Measurements from ENCODE around the gene NOXRED1. TPM values are rescaled to one million over a fixed set of nuclear protein-coding genes. Genes with fewer than 3 reads are reported as not detected.

The NOXRED1 gene
- polyA plus RNA-seq, 1 donor (not counting 4 experiments of a cell fraction or from before 2014, with no cell fraction given), result 0.33 TPM

DNA sequence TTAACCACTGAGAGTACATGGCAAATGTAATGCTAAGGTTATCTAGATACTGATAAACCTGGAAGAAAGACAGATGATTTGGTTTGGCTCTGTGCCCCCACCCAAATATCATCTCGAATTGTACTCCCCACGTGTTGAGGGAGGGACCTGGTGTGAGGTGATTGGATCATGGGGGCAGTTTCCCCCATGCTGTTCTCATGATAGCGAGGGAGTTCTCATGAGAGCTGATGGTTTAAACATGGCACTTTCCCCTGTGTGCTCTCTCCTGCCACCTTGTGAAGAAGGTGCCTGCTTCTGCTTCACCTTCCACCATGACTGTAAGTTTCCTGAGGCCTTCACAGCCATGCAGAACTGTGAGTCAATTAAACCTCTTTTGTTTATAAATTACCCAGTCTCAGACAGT, 14.2 kb downstream of the NOXRED1 start:
- no peaks in the 10 kb centered on the region for H3K4me1 ChIP-seq (ENCODE audit: control insufficient read depth, extremely low read depth, insufficient read depth, low read length)
- H3K9me1 ChIP-seq (ENCODE audit: control insufficient read depth, extremely low read depth, insufficient read depth, low read length), result no peaks in the 10 kb centered on the region
- no peaks in the 10 kb centered on the region for H3K79me2 ChIP-seq (ENCODE audit: control insufficient read depth, insufficient read depth, low read length)
- H3K9me3 ChIP-seq (ENCODE audit: control insufficient read depth, low read depth, low read length), result no peaks in the 10 kb centered on the region
- no peak overlapping the region for H3K27ac ChIP-seq (ENCODE audit: control insufficient read depth, insufficient read depth, low read length)
- no peak overlapping the region for H2AFZ ChIP-seq (ENCODE audit: control insufficient read depth, low read length)
- H3K27me3 ChIP-seq (ENCODE audit: control insufficient read depth, extremely low read depth, insufficient read depth, low read length), result no peaks in the 10 kb centered on the region
- TF ChIP-seq CTCF (optimal IDR thresholded peaks at IDR 0.05 in 1 of 3, IDR thresholded peaks at IDR 0.05 in 1 of 3, conservative IDR thresholded peaks at IDR 0.05 in 1 of 3; ENCODE audit: extremely low read depth in 1 of 3, insufficient read depth in 2 of 3, low read length in 3 of 3) (peak in 2 of 3 experiments; percentile 8 to 42), EZH2 (IDR thresholded peaks at IDR 0.05; ENCODE audit: low read length) (no peak)
- peaks cover 0 to 1% of the 10 kb centered on the region in 2 experiments for H3K36me3 ChIP-seq (ENCODE audit: control insufficient read depth in 2 of 2, extremely low read depth in 1 of 2, insufficient read depth in 2 of 2, low read length in 2 of 2)
- FAIRE-seq (peak; percentile 23), DNase-seq (ENCODE audit: low read depth, low spot score) (no peak)
- no peaks in the 10 kb centered on the region for H4K20me1 ChIP-seq (ENCODE audit: control insufficient read depth, extremely low read depth, insufficient read depth, low read length)
- H3K4me3 ChIP-seq (ENCODE audit: control insufficient read depth in 2 of 3, extremely low read depth in 1 of 3, insufficient read depth in 2 of 3, low read depth in 1 of 3, low read length in 3 of 3), result no peak overlapping the region
- H3K9ac ChIP-seq (ENCODE audit: control insufficient read depth, extremely low read depth, insufficient read depth, low read length), result no peak overlapping the region
- dilution Hi-C loops (cut with MboI; ENCODE audit: extremely low pct_ligation_motif_present, low sequenced_read_pairs), result no loop called here
- no peak overlapping the region for H3K4me2 ChIP-seq (ENCODE audit: control insufficient read depth, extremely low read depth, insufficient read depth, low read depth, low read length)

- Histone ChIP-seq H4K20me1 (ENCODE audit: control insufficient read depth, extremely low read depth, insufficient read depth, low read length) (no peaks in the 10 kb centered on the region), H3K9me3 (ENCODE audit: control insufficient read depth, low read depth, low read length) (no peaks in the 10 kb centered on the region), H3K79me2 (ENCODE audit: control insufficient read depth, insufficient read depth, low read length) (no peaks in the 10 kb centered on the region), H3K27ac (ENCODE audit: control insufficient read depth, insufficient read depth, low read length) (no peak overlapping the region), H3K4me2 (ENCODE audit: control insufficient read depth, extremely low read depth, insufficient read depth, low read depth, low read length) (no peak overlapping the region), H3K4me1 (ENCODE audit: control insufficient read depth, extremely low read depth, insufficient read depth, low read length) (no peaks in the 10 kb centered on the region), H3K36me3 (ENCODE audit: control insufficient read depth in 2 of 2, extremely low read depth in 1 of 2, insufficient read depth in 2 of 2, low read length in 2 of 2) (peaks cover 0 to 1% of the 10 kb centered on the region in 2 experiments), H2AFZ (ENCODE audit: control insufficient read depth, low read length) (no peak overlapping the region), H3K4me3 (ENCODE audit: control insufficient read depth in 2 of 3, extremely low read depth in 1 of 3, insufficient read depth in 2 of 3, low read depth in 1 of 3, low read length in 3 of 3) (no peak overlapping the region), H3K9me1 (ENCODE audit: control insufficient read depth, extremely low read depth, insufficient read depth, low read length) (no peaks in the 10 kb centered on the region), H3K9ac (ENCODE audit: control insufficient read depth, extremely low read depth, insufficient read depth, low read length) (no peak overlapping the region), H3K27me3 (ENCODE audit: control insufficient read depth, extremely low read depth, insufficient read depth, low read length) (no peaks in the 10 kb centered on the region)
- FAIRE-seq (no peak), DNase-seq (ENCODE audit: low read depth, low spot score) (no peak)
- no peak for TF ChIP-seq EZH2 (IDR thresholded peaks at IDR 0.05; ENCODE audit: low read length)
- no peak for TF ChIP-seq CTCF (optimal IDR thresholded peaks at IDR 0.05 in 1 of 3, IDR thresholded peaks at IDR 0.05 in 1 of 3, conservative IDR thresholded peaks at IDR 0.05 in 1 of 3; ENCODE audit: extremely low read depth in 1 of 3, insufficient read depth in 2 of 3, low read length in 3 of 3)
- dilution Hi-C loops (cut with MboI; ENCODE audit: extremely low pct_ligation_motif_present, low sequenced_read_pairs), result no loop called here
Measured at GRCh38 chr14:77407158-77407557, 16.2 kb downstream of the NOXRED1 start.
